HG03025 (cell line): ENCODE data around the gene PKD1.
"Not testable (repeated sequence)": the region's sequence is repeated elsewhere in the genome, so short reads cannot be mapped to it uniquely, and the experiment has no call there.

Experiments
- ATAC-seq: cut with Tn5 transposase; IDR thresholded peaks from one replicate; pipeline ENCODE4 v1.9.1; 2021; ENCODE audit warnings: mild to moderate bottlenecking, moderate library complexity; ENCODE audit not compliant: unreplicated experiment, low FRiP score

The PKD1 gene

DNA sequence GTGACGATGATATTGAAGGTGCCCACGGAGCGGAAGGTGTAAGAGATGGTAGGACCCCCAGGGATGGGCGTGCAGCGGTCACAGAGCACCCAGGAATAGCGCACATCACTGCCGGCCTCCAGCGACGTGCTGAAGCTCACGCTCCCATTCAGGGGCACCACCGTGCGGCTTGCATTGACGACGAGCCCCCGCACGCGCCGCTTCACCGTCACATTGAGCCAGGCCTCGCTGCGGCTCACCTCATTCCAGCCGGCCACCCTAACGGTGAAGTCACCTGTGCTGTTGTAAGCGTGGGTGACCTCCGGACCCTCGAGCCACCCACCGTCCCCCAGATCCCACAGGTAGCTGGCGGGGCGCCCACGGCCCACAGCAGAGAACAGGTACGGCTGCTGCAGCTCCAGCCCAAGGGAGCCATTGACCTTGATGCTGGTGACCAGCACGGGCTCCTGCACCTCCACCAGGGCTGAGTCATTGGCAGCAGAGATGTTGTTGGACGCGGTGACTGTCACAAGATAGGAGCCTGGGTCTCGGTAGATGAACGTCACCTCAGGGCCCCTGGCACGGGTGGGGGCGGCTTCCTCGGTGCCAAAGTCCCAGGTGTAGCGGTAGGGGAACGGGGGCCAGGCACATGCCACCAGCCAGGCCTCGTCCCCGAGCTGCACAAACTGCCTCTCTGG, 25.2 kb downstream of the PKD1 start:
- ATAC-seq: not testable (repeated sequence)

DNA sequence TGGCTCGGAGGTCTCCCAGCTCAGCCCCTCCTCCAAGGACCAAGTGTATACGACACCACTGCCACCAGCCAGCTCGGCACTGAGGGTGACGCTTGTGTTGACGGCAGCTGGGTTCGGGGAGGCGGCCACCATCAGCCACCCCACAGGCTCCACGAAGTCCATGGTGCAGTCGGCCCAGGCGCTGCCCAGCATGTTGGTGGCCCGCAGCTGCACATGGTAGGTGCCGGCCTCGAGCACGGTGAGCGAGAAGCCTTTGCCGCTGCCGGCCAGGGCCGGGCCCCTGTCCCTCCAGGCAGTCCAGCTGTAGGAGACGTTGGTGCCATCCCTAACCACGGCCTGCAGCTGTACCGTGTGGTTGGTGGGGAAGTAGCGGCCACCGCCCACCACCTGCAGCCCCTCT, 25.8 kb downstream of the PKD1 start:
- not testable (repeated sequence) for ATAC-seq

DNA sequence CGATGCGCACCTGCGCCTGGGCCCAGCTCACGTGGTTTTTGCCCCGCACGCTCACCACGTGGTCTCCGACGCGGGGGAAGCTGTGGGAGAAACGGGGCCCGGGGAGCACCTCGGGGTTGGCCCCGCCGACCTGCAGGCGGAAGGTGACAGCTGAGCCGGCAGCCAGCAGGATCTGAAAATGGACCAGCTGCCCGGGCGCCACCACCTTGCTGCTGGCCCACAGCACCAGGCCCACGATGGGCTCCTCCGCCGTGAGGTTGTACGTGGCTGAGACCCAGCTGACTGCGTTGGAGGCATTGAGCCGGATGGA, 26.5 kb downstream of the PKD1 start:
- not testable (repeated sequence) for ATAC-seq

DNA sequence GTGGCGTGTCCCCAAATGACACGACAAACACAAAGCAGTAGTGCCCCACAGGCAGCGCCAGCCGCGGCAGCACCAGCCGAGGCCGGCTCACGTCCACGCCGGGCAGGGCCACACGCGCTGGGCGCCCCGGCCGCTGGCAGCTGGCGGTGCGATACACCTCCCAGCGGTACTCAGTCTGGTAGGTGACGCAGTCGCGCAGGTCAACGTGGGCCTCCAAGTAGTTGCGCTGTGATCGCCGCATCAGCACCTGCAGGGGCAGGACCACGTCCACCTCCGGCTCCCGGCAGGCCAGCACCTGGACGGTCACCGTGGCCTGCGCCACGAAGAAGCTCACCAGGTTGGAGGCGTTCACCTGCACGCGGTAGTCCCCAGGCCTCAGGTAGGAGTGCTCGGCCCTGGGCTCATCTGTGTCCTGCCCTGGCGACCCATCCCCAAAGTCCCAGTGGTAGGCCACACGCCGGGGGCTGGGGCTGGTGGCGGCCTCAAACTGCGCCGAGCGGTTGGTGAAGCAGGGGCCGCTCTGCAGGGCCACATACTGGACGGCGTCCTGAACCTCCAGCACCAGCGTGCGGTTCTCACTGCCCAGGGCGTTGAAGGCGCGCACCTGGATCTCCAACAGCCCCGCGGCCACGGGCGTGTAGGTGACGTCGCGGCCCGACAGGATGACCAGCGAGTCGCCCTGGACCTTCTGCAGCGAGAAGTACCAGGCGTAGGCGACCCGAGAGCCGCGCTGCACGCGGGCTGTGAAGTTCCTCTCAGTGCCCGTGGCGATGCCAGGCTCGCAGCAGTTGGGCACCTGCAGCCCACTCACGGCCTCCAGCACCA, 27.0 kb downstream of the PKD1 start:
- ATAC-seq: not testable (repeated sequence)

DNA sequence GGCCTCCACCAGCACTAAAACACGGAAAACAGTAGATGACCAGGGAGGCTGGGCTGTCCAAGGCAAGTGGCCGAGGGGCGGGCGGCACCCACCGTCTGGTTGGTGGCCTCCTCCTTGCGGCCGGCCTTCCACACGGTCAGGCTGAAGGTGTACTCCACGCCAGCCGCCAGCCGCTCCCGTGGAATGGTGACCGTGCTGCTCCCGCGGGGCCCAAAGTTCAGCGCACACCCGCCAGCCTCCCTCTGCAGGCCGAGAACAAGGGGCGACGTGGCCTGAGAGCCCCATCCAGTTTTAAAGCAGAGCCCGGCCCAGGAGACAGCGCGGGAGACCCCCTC, 27.9 kb downstream of the PKD1 start:
- not testable (repeated sequence) for ATAC-seq

DNA sequence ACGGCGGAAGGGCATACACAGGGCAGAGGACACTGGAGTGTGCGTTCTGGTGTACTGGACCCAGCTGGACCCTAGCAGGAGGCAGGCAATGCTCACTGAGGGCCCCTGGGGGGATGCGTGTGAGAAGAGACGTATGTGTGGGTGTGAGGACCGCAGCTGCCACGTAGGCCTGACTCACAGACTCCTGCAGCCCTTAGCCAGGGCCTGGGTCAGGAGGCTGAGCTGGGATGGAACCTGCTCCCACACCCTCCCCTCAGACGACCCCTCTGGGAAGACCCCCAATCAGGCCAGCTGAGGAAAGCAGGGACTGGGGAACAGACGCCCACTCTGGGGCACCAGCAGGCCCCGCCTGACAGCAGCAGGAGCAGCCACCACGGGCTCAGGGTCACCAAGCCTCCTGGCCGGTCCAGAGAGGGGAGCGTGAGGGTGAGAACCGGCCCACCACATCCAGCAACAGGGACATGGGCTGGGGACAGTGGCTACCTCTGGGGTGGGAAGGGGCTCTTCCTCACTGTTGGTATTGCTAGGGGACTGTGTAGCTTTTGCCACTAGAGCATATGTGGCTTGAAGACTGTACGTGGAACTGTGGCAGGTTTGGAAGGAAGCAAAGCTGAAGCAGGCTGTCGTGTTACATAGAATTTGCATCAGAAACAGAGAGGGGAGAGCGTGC, 28.4 kb downstream of the PKD1 start:
- ATAC-seq: not testable (repeated sequence)

DNA sequence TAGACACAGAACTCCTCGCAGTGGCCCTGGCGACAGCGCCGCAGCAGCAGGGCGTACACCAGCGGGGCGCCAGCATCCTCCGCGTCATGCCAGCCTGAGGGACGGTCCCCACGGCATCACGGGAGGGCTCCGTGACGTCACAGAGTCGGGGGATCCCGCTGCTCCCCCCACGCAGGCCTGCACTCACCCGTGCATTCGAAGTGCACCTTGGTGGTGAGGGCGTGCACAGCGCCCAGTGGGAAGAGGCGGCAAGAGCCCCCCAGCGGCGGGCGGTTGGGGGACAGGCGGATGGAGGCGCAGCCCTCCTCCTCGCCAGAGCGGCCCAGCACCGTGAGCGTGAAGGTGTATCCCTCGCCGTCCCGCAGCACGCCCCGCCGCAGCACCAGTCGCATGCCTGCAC, 29.5 kb downstream of the PKD1 start:
- not testable (repeated sequence) for ATAC-seq

DNA sequence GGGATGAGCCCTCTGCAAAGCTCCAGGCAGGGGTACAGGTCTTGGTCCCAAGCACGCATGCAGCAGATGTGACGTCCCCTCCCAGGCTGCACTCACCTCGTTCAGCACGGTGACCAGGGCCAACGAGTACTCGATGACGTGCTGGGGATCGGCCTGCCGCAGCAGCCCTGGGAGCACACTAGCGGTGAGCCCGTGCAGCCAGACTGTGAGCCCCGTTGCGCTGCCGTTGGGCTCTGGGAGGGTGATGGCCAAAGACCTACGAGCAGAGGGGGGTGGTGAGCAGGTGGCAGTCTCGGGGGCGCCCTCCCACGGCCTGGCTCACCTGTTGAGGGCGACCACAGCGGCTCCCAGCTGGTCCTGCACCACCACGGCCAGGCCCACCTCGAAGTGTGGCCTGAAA, 29.9 kb downstream of the PKD1 start:
- ATAC-seq: not testable (repeated sequence)

DNA sequence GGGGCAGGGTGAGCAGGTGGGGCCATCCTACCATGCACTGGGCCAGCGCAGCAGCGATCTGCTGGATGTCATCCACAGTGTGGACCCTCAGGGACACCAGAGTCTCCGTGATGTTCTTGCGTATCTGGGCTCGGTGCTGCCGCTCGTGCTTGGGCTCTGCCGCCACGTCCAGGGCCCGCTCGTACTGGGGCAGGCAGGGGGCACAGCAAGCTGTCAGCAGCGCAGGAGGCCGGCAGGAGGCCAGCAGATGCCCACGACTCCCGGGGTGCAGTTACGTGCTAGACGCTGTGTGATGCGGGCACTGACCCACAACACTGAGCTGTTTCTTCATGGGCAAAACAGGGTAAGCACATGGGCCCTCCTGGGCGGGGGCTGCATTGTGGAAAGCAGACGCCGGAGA, 30.4 kb downstream of the PKD1 start:
- not testable (repeated sequence) for ATAC-seq

DNA sequence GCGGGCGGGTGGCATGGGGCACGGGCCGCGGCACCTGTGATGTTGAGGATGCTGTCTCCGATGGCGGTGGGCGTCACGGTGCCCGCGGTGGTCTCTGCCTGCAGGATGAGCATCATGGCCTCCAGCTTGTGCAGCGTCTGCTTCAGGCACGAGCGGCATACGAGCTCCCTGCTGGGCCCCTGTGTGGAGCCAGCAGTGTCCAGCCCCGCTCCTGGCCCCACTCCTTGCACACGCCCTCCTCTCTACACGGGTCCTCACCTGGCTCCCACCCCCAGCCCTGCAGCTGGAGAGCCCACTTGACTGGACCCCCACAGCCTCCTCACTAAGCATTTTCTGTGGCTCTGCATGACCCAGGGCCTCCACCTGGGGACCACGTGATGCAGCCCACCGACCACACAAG, 31.2 kb downstream of the PKD1 start:
- ATAC-seq: not testable (repeated sequence)

DNA sequence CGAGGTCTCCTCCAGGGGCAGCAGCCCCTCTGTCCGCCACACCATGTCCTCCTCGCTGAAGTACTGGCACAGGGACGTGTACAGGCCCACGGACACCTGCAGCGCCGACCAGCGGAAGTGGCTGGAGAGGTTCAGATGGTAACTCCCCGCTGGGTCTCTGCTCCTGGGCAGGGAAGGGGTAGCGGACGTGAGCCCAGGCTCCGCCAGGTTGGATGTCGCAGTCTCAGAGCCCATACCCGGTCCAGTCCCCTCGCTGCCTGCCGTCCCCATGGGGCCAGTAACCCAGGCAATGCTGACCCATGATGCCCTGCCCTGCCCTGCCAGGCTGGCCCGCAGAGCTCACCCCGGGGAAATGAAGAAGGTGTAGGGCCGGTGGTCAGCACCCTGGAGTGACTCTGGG, 33.2 kb downstream of the PKD1 start:
- no peak for ATAC-seq

DNA sequence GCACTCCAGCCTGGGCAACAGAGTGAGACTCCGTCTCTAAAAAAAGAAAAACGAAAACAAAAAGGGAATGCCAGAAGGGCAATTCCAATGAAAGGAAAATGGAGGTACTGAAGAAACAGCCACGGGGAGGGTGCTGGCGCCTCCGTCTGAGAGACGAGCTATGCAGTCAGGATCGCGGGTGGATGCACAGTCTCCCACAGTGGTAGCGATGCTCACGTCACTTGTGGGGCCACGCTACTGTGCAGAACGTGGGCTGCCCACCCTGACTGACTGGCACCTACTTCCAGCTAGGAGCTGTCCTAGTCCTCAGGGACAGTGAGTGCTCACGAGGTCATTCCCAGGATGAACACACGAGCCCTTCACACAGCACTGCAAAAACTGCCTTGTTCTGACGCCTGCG, 34.1 kb downstream of the PKD1 start:
- not testable (repeated sequence) for ATAC-seq

DNA sequence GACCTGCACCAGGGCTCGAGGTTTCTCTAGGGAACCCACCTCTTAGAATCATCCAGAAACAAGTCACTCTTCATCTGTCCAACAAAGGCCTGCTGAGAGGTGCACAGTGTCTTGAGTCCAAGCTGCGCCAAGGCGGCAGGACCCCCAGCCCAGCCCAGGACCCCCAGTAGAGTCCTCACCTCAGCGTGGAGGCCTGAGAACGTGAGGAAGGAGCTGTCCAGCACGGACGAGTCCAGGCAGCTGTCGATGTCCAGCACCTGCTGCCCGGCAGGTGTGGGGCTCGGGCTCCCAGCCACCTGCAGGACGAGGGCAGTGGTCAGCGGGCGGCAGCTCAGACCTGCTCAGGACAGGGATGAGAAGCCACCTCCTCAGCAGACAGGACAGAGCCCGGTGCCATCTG, 38.0 kb downstream of the PKD1 start:
- ATAC-seq: not testable (repeated sequence)

DNA sequence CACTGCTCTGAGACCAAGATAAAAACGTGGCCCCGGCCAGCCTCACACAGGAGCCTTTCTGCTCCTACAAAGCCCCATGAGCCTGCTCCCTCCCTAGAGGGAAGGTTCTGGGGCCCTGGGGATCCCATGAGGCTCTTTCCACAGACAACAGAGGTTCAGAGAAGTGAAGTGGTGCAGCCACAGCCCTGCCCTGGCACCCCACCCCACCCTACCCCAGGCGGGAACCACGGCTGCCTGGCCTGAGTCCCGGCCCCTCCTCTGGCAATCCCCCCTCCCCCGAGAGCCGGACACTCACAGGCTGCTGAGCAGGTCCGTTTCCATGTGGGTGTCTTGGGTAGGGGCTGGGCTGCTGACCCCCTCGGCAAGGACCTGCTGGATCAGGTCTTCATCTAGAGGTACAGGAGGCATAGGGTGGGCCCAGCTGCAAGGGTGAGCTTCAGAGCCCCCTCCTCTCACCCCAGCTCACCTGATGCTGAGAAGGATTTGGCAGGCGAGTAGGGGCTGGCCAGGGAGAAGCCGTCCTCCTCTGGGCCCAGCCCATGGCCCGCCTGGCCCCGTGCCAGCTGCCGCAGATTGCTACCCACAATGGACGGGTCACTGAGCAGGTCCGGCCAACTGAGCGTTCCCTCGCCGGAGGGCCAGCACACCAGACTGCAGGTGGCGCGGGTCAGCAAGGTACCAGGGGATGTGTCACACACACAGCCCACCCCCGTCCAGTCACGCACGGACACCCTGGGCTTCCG, 38.7 kb downstream of the PKD1 start:
- ATAC-seq: no peak

DNA sequence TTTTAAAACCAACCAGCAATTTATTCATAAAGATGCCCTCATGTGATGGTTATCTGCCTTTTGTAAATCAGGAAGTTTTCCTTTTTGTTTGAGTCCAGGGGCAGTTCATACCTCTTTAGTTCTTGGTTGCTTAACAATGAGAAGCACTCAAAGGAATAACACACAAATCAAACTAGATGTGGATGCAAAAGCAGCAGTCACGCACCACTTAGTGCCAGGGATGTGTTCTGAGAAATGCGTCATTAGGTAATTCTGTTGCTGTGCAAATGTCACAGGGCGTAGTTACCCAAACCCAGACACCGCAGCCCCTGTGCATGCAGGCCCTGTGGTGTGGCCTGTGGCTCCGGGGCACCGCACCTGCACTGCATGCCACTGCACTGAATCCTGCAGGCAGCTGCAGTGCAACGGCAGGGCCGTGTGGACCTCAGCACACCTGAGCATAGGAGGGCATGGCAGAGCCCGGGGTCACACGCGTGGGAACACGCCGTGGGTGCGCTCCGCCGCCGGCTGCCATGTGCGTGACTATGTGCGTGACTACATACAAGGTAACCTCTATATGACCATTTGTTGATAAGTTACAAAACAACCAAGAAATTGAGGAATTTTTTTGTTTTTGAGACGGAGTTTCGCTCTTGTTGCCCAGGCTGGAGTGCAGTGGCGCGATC, 39.6 kb downstream of the PKD1 start:
- no peak for ATAC-seq

DNA sequence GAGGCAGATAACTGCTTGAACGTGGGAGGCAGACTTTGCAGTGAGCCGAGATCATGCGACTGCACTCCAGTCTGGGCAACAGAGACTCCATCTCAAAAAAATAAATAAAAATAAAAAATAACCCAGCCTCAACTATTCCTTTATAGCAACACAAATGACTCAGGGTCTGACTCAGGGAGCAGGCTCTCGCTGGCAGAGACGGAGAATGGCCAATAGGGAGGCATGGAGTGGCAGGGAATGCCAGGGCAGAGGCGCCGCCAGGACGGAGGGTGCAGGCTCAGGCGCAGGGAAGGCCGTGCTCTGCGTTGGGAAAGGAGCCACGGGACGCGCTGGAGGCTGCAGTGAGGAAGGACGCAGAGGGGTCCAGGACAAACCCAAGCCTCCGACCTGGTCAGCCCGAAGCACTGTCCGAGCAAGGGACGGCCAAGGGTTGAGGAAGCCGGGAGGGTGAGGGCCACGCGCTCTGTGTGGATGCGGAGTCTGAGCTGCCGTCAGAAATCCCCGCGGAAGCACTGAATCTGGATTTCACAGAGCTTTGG, 40.3 kb downstream of the PKD1 start:
- ATAC-seq: no peak

DNA sequence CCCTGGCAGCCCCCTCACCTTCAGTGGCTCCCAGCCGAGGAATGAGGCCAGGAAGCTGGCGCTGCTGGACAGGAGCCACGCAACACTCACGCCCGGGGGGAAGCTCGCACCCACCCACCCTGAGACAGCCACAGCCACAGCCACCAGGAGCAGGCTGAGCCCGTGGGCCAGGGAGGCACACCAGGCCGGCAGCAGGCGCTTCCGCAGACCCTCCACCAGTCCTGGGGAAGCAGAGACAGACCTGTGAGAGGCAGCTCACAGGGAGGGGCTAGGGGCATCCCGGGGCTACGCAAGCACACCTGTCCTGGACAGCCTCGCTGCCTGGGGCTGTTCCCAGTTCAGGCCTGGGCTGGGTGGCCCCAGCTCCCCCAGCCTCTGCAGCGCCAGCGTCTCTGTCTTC, 41.9 kb downstream of the PKD1 start:
- ATAC-seq: no peak

DNA sequence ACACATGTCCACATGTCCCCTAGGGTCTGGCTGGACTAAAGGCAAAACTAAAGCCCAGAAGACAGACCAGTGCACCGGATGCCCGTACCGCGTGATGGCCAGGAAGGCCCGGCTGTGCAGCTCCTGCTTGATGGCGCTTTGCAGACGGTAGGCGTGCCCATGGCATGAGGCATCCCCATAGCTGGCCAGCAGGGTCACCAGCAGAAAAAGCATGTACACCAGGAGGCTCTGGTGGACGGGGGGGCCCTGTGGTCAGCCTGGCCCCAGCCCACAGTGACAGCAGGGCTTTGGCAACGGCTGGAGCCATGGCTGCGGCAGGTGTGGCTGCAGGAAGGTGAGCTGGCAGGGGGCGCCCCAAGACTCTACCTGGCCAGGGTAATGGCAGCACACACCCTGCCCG, 42.8 kb downstream of the PKD1 start:
- ATAC-seq: no peak

DNA sequence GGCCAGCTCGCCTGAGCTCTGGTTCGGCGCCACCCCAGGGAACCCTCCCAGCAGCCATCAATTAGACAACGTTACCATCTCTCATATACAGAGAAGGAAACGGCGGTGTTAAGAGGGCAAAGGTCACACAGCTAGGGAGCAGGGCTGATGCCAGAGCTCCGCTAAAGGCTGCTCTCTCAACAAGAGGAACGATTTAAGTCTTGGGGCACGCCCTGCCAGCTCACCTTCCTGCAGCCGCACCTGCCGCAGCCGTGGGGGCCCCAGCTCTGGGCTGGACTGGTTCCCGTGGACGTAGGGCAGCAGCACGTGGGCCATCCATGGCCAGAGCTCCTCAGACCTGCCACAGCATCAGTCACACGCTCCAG, 43.5 kb downstream of the PKD1 start:
- no peak for ATAC-seq

DNA sequence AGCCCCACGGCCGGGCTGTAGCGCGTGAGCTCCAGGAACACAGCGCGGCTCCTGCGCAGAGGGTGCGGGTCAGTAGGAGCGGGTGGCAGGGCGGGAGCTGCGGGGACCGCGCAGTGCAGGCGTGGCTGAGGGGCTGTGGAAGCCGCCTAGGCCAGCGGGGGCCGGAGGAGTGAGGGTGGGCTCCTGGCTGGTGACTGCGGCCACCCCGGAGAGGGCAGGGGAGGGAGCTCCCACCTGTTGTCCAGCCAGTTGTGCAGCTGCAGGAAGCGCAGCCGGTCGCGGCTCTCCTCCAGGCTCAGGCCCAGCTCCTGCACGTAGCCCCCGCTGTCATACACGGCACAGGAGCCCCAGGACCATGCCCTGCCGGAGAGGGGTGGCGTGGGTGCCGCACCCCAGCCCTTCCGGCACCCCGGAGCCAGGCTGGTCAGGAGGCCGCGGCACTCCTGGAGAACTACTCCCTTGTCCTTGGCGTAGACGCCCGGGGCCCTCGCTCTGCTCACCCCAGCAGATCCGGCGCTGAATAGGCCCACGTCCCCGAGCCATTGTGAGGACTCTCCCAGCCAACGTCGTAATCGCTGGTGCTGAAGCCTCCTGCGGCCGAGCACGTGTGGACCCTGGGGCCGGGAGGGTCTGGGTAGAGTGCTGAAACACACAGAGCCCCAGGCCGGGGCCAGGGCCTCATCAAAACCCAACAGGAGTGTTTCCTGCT, 44.0 kb downstream of the PKD1 start:
- ATAC-seq: no peak
